ENCODE data around the gene SS18L1.

Gene SS18L1

DNA sequence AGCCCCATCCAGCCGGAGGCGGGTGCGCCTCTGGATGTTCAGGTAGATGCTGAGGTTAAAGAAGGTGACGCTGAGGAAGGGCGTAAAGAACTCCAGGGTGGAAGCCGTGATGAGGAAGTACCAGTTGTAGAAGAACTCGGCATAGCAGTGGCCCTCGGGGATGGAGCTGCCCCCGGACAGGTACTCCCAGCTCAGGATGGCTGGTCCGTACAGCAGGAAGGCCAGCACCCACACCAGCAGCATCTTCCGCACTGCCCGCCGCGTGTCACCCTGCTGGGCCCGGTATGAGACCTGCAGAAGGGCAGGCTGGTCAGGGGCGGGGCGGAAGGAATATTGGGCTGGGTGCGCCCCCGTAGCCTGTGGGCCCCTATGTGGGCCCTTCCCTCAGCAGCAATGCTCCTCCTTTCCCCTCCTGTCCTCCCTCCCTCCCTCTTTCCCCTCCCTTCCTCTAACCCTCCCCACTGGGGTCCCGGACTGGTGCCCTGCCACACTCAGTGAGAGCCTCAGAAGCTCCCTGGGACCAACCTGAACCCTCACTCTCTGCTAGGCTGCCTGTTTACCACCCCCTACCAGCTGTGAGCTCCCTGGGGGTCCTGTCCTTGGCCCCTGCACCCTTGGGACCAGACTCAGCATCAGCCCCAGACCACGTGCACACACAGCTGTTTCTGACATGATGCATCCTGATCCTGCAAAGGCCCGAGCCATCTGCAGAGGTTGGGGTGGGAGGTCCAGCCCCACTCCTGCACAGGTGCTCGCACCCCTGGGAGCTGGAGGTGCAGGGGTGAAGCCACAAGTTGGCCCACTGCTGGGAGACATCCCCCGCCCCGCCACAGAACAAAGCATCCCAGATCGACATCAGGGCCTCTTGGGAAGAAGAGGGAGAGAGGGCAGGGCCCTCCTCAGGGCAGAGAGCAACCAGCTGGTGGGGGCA, 73.3 kb downstream of the SS18L1 start:
- DNase-seq = no peak

DNA sequence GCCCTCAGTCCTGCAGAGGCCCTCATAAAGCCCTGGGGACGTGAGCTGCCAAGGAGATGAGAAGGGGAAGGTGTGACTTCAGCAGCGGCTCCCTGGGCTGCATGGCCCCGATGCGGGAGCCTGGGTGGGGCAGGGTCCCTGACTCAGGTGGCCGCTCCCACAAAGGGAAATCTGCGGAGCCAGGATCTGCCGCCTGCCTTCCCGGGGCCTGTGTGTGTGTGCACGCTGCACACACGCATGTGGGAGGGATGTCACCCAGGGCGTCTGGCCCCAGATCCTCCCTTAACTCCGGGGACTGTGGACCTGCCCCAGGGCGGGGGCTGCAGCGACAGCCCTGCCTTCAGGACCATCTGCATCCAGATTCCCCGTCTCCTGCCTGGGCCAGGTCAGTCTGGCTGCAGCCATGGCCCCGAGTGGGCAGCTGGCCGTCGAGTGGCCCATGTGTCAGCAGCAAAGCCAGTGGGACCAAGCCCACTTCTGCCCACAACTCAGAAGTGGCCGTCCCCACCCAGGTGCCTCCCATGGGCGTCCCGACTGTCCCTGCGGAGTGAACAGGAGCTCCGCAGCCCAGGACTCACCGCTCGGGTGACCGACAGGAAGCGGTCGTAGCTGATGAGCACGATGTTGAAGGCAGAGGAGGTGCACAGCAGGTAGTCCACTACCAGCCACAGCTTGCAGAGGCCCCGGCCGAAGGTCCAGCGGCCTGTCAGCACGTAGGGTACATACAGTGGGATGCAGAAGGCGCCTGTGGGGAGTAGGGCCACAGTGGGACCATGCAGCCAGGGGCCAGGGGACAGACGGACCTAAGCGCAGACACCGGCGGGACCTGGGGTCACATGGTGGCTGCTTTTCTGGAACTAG, 74.6 kb downstream of the SS18L1 start:
- DNase-seq = no peak

DNA sequence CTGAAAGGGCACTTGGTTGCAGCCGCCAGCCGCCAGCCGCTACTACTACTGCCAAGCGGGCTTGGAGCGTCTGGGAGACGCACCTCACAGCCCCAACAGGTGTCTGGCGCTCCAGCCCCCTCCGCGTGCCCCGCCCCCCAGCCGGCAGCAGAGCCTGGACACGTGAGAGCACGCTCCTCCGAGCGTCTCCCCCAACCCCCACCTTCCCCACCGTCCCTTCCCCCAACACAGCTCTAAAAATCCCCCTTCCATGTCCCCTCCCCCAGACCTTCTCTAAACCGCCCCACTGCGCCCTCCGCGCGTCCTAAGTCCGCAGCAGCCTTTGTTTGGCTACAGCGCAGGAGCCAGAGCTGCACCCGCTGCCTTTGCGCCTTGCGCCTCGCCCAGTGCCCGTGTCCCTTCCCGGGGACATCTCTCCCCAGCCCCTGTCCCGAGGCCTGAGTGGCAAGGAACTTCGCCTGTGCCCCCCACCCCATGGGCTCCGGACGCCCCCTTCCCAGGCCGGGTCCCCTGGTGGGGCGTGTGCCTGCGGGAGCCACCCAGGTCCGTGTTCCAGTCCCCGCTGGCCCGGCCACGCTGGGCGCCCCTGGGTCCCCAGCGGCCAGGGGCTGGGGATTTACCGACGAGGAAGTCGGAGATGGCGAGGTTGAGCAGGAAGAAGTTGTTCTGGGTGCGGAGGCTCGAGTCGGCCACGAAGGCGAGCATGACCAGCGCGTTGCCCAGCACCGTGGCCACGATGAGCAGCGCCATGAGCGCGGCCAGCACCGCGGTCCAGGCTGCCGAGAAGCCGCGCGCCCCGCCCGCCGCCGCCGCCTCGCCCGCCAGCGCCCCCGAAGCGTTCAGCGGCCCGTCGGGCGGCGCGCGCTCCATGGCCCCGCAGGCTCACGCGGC, 75.8 kb downstream of the SS18L1 start:
- no peak for DNase-seq

DNA sequence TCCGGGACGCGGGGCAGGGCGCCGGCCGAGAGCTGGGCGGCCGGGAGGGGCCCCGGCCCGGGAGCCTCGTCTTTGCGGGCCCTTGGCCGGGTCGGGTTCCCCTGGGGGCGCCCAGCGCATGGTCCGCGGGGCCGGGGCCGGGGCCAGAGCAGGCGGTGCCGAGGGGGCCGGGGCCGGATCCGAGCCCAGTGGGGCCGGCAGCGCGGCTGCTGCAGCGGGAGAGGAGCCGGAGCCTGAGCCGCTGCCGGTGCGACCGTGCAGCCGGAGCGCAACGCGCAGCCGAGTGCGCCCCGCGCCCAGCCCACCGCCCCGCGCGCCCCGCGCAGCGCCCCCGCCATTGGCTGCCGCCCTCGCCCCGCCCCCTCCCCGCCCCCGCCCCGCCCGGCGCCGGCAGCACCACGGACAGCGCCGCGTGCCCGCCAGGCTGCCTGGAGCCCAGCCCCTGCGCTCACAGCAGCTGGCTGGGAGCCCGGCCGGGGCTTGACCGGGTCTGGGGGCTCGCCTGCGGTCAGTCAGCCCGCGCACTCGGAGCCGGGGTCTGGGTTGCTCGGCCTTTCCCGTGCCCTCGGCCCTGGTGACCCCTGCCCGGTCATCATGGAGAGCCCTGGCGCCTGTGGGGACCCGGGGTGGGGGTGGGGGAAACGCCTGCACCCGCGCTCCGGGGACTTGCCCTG, 76.6 kb downstream of the SS18L1 start, which contains the start of gene HRH3:
Gene HRH3, minus strand, starts transcription at position 287 of the 674 bp plus-strand sequence. CDS start 308 bp downstream, outside the sequence.
- DNase-seq = no peak

DNA sequence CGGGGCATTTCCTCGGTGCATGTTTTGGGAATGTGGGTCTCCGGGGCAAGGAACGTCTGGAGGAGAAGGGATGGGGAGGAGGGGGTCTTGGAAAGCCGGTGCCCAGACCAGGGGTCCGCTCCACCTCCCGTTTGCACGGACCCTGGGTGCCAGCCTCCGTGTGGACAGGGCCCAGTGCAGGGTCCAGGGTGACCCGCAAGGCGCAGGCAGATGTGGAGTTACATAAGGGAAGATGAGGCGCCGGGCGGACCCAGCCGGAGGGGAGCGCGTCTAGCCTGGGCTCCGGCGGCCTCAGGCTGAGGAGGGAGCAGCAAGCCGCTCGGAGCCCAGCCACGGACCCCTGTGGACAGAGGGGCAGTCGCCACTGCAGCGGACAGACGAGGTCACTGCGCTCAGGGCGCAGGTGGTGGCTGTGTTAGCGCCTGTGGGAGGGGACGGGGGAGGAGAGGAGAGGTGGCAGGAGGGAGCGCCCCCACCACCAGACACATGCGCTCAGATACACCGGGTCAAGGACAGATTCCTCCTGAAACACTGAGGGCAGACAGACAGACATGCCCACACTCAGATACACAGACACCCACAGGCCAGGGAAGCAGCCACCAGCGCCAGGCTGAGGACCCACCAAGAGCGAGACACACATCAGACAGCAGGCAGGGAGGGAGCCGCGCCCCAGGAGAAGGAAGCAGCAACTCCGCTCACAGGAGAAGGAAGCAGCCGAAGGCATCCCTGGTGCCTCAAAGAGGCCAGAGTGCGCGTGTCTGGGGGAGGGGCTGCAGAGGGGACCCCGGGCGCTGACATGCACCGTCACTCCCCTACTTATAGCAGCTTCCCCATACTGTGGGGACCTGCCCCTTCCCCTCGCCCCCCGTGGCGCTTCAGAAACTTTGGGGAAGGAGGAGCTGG, 77.3 kb downstream of the SS18L1 start:
- DNase-seq = no peak

DNA sequence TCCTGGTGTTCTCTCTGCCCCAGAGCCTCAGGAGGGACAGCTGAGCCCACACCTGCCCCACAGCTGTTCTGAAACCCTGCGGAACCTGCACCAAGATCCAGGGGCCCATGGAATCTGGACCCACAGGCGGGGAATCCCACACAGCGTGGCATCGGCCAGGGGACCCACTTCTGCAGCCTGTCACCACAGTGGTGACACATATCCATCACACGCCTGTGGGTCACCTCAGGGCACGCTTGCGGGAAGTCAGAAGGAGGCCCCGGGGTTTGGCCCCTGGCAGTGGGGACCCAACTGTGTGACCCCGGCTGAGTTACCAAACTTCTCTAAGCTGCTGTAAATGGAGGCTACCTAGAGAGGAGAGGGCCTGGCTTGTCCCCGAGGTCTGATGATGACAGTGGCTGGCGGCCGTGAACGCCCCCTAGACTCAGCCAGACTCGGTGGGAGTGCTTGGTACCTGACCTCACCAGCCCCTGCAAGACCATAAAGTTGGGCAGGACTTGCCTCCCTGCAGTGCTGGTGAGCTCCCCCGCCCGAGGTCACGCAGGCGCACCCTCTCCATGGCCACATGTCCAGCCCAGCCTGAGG, 78.8 kb downstream of the SS18L1 start:
- no peak for DNase-seq

DNA sequence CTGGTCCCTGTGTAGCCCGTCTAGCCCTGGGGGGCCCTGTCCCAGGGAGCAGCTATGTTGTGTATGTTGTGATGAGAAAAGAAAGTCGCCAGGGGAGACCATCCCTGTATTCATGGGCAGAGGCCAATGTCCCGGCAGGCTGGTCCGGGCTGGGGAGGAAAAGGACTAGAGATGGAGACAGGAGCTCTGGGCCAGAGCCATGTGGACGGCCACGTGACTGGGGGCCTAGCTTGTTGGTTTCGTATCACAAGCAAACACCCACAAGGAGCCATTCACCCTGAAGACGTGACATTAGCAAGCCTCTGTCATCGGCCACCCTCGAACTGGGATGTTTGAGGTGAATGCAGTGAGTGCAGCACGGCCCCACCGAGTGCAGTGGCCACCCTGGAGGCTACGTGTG, 79.4 kb downstream of the SS18L1 start:
- no peak for DNase-seq

DNA sequence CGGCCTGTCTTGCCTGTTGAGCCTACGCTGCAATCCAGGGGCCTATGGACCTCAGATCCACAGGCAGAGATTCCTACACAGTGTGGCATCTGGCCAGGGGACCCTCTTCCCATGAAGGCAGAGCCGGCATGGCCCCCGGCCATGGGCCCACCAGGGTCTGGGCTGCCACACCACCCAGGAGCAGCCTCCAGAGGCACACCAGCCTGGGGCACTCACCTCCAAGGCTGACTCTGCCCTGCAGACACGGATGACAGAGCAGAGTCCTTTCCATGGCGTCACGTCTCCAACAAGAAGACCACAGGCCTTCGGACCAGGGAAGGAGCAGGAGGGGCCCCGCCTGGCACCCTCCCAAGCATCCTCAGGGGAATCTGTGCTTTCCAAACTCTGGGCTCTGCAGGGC, 80.0 kb downstream of the SS18L1 start:
- no peak for DNase-seq

DNA sequence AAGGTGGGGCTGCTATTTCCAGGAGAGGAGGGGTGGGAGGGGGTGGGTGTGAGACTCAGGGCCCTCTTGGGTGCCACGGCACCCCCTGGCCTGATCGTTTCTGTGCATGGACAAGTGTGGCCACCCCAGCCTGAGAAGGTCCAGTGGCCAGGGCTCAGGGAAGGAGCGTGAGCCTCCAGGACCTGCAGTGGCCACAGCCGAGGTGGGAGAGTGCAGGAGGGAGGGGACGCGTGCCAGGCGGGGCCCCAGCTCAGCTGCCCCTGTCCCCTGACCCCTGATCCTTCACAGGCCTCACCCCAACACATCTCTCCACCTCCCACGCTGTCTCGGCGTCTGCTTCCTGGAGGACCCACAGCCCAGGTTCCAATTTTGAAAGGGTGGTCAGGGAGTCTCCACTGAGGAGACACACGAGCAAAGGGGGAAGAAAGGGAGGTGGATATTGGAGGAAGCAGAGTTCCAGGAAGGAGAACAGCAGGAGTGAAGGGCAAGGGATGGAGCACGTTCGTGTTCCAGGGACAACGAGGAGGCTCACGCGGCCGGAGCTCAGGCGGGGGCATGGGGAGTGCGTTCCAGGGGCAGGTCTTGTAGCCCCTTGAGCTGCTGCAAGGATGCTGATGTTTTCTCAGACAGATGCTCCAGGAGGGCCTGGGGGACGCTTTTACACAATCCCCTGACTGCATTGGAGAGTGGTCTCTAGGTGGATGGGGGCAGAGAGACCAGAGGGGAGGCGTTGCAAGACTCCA, 80.7 kb downstream of the SS18L1 start:
- no peak for DNase-seq

DNA sequence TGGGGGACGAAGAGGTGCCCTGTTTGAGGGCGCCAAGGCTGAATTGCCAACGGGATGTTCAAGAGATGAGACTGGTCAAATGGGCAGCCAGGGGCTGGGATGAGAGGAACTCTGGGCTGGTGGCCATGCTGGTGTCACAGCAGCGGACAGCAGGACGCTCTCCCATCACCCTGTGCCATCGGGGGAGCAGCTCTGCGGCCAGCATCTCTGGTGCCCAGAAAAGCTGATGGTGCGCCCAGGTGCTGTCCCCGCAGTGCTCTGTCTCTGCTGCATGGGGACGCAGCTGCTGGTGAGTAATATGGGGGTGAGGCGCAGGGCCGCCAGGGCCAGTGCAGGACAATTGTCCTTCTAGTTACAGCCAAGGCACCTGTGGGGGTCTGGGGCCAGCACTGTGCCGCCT, 81.5 kb downstream of the SS18L1 start:
- no peak for DNase-seq

DNA sequence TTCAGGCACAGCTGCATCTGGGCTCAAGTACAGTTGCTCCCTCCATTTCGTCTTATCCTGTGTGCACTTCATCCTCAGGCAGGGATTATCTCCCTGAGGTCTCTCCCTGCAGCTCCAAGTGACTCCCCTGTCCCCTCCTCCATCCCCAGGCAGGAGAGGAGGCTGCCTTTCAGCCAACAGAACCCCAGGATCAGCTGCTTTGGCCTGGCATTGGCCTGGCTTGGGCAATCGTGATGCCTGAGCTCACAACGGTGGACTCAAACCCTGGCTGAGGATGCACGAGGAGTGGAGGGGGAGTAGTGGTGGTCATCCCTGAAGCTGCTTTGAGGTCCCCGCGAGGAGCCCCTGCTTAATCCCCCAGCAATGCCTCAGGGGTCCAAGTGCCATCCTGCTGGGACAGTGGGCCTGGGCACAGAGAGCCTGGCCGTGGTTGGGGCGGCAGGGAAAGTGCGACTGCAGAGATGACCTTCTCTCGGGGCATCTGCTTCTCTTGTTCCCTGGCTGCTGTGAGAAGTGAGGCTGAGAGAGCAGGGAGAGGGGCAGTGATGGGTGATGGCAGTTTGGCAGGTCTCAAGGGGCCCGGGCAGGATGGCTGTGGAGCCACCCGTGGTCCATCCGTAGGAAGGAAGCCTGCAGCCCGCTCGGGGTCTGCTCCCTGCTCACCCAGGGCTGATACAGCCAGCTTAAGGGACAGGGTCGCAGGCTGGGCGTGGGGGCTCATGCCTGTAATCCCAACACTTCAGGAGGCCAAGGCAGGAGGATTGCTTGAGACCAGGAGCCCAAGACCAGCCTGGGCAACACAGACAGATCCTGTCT, 82.5 kb downstream of the SS18L1 start:
- no peak for DNase-seq

DNA sequence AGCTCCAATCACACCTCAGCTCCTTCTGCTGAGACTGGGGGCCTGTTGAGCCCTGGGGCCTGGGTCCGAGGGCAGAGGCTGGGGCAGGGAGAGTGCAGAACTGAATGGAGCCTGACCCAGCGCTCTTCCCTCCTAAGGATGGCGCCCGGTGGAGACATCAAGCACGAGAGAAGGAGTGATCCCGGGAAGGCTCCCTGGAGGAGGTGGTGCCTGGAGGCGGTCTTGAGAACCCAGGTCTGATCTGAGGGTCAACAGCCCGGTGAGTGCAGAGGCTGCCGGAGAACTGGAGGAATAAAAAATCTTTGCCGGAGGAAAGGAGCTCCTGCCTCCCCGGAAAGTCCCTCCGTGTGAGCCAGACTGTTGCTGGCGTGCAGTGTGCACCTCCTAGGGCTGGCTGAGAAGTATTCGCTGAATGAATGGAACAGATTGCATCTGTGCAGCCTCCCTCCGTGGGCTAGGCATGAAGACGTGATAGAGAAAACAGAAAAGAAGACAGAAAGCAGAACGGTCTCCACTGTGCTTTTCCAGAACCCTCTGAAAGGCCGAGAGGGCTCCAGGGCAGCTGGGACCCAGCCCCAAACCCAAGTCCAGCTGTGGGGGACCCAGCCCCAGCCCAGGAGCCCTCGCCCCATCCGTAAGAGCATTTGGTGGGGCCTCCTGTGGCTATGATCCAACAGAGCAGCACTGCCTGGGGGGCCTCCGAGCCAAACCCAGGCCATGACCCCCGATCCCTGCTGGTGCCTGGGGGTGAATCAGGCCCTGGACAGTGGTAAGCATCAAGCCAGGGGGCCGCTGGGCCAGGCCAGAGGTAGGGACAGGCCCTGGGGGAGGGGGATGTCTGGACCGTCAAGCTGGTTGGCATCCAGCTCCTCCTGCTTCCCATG, 83.4 kb downstream of the SS18L1 start:
- no peak for DNase-seq

DNA sequence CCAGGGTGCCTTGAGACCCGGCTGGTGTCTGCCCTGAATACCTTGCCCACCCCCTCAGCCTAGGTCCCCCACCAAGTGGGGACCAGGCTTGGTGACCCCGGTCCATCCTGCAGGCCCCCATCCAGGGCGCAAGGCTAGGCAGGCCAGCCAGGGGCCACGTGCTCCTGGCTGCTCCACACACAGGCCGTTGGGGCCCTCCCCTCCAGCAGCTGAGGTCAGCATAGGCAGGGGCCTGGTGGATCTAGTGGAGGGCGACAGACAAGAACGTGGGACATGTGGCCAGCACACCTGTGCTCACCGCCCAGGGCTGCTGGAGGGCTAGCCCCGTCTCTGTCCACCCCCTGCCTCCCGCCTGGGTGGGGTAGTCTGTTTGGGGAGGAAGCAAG, 84.0 kb downstream of the SS18L1 start:
- DNase-seq = no peak

DNA sequence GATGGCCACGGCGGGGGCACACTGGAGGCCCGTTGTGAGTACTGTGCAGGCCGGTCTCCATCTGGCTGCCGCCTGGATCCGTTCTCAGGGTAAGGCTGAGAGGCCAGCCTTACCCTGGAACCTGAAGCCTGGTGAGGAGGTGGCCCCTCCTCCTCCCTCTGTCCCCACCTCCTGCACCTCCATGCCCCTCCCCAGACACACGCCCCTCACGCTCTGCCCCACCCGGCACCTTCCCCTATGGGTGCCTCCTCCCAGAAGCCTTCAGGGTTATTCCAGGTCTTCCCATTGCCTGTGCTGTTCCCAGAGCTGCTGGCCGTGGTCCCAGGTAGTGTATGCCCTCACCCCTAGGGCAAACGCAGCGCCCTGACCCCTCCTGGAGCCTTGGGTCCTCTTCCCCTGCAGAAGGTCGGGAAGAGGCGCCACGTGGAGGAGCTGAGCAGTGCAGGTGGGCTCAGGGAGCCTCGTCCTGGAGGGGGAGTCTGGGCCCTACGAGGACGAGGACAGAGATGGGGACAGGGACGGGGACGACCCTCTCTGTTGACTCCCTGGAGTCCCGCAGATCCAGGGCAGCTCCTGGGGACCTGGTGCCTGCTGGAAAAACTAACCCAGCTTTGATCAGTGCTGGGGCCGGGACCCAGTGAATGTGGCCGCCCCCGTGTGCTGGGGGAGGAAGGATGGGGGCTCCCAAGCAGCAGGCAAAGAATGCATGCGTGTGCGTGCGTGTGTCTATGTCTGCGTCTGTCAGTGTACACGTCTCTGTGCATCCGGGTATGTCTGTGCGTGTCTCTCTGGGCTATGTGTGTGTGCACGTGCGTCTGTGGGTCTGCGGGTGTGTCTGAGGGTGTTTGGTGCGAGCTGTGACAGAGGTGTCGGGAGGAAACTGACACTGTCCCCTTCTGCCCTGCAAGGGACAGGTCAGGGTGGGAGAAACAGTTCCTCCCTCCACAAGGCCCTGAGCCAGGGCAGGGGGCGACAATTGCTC, 84.7 kb downstream of the SS18L1 start:
- no peak for DNase-seq

DNA sequence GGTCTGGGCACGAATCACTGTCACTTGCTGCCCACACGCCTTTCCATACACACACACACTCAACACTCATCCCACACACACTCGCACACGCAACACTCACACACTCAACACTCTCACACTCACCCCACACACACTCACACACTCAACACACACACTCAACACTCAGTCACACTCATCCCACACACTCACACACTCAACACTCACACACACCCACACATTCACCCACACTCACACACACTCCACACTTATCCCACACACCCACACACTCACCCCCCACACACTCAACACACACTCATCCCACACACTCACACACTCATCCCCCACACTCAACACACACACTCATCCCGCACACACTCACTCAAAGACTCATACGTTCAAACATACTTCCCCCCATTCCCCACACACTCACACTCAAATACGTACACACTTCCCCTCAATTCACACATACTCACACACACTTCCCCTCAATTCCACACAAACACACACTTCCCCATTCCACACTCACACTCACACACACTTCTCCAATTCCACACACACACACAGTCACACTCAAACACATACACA, 85.5 kb downstream of the SS18L1 start:
- no peak for DNase-seq

DNA sequence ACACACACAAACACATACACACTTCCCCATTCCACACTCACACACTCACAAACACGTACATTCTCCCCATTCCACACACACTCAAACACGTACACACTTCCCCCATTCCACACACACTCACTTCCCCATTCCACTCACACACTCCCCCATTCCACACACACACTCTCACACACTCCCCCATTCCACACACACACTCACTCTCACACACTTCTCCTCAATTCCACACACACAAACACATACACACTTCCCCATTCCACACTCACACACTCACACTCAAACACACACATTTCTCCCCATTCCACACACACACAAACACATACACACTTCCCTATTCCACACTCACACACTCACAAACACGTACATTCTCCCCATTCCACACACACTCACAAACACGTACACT, 86.1 kb downstream of the SS18L1 start:
- no peak for DNase-seq

Measured in AML-193 (cell line).